Measurements from ENCODE around the gene EIF2D. TPM values are rescaled to one million over a fixed set of nuclear protein-coding genes. Genes with fewer than 3 reads are reported as not detected.

Gene EIF2D
- total RNA-seq, 6 donors from 2014 or later, result 32.6 to 84.9 (median 45.4) TPM

DNA sequence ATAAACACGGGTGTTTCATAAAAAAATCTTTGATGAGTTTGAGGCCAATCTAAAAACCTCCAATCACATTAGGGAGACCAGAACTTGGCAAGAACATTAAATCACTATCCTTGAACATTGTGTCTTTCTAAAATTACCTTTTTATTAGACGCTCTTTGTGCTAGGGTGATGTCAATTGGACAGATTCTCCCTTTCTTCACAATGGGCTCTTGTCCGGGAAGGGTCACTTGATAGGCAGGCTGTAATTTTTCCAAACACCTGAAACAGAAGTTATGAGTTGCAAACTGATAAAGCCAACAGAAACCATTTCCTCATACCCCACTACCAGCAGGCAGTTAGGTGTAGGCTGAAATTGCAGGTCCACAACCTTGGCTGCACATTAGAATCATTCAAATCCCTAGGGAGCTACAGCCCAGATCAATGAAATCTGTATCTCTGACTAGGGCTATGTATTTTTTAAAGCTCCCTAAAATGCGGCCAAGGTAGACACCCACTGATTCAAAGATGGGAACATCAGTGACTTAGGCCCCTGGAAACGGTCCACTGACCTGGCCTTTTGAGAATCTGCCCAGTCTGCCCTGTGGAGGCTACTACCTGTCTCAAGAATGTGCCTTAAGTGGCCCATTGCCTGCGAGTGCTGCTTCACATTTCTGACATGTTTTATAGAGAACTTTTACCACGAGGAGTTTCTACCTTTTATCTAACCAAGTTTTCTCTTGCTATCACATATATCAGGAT lies 16.5 kb downstream of the EIF2D start:
- DNase-seq (no peak), ATAC-seq (ENCODE audit: low FRiP score in 2 of 2) (no peak)
- TF ChIP-seq EP300 (IDR thresholded peaks at IDR 0.05) (no peak), POLR2A (IDR thresholded peaks at IDR 0.05) (no peak), POLR2AphosphoS5 (IDR thresholded peaks at IDR 0.05) (no peak)
- TF ChIP-seq, protein P1, sequence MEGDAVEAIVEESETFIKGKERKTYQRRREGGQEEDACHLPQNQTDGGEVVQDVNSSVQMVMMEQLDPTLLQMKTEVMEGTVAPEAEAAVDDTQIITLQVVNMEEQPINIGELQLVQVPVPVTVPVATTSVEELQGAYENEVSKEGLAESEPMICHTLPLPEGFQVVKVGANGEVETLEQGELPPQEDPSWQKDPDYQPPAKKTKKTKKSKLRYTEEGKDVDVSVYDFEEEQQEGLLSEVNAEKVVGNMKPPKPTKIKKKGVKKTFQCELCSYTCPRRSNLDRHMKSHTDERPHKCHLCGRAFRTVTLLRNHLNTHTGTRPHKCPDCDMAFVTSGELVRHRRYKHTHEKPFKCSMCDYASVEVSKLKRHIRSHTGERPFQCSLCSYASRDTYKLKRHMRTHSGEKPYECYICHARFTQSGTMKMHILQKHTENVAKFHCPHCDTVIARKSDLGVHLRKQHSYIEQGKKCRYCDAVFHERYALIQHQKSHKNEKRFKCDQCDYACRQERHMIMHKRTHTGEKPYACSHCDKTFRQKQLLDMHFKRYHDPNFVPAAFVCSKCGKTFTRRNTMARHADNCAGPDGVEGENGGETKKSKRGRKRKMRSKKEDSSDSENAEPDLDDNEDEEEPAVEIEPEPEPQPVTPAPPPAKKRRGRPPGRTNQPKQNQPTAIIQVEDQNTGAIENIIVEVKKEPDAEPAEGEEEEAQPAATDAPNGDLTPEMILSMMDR (IDR thresholded peaks at IDR 0.05), result no peak
- 82 to 86% methylated on average over 7 of the region's 7 CpGs for WGBS, 2 donors
- Histone ChIP-seq H3K27ac (no peak overlapping the region), H3K4me3 (no peak overlapping the region), H3K9me3 (no peaks in the 10 kb centered on the region), H3K4me1 (no peaks in the 10 kb centered on the region), H3K27me3 (no peaks in the 10 kb centered on the region), H3K36me3 (peaks cover 22 to 98% (median 75%) of the 10 kb centered on the region in 4 donors)

DNA sequence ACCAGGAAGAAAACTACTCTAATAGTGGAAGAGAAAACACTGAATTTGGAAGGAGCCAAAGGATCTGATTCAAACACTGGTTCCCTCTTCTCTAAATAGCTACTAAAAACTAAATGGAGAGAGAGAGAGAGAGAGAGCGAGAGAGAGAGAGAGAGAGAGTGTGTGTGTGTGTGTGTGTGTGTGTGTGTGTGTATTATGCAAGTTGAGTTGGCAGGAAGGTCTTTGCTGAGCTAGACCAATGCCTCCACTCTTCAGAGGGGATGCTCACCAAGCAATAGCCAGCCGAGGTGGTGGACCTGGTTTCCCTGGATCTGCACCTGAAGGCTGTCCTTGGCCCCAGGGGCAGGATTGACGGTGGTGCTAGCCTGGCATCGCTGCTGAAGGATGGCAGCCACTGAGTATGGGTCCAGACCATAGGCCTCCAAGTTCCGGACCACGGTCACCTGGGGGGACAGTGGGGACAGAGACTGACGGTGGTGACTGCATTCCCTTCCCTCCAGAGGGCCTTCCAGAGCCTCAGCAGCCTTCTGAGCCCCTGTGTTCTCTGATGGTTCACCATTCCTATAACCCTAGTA lies 18.8 kb downstream of the EIF2D start:
- Histone ChIP-seq H3K36me3 (peaks cover 21 to 97% (median 55%) of the 10 kb centered on the region in 4 donors), H3K4me1 (peaks cover 0 to 13% (median 8%) of the 10 kb centered on the region in 4 donors), H3K27ac (no peak overlapping the region), H3K9me3 (no peaks in the 10 kb centered on the region), H3K4me3 (no peak overlapping the region), H3K27me3 (no peaks in the 10 kb centered on the region)
- no peak for TF ChIP-seq POLR2A (IDR thresholded peaks at IDR 0.05)
- no peak for TF ChIP-seq EP300 (IDR thresholded peaks at IDR 0.05)
- TF ChIP-seq, protein P1 (IDR thresholded peaks at IDR 0.05), result no peak
- TF ChIP-seq POLR2AphosphoS5 (IDR thresholded peaks at IDR 0.05), result no peak
- peak in 1 of 2 donors; percentile 2 for DNase-seq
- 94 to 96% methylated on average over 5 to 6 of the region's 7 CpGs for WGBS, 2 donors
- no peak for ATAC-seq (ENCODE audit: low FRiP score in 2 of 2)

DNA sequence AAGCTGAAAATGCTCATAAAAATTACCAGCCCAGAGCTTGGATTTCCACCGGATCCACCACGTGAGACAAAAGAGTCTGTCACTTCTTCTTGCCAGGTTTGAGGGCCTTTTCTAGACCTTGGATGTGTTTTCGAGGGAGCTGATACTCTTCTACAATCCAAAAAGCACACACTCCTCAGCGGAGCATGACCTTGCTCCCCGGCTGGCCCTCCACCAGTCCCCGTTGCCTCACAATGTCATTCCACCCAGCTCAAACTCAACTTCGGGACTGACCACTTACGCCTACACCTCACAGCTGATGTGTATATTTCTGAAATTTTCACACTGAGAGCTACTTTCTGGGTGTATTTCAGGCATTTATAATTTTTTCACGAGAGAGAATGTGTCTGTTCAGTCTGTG lies 20.6 kb downstream of the EIF2D start:
- Histone ChIP-seq H3K9me3 (no peaks in the 10 kb centered on the region), H3K27me3 (no peaks in the 10 kb centered on the region), H3K27ac (no peak overlapping the region), H3K36me3 (peaks cover 27 to 97% (median 58%) of the 10 kb centered on the region in 4 donors), H3K4me1 (peaks cover 0 to 13% (median 8%) of the 10 kb centered on the region in 4 donors), H3K4me3 (no peak overlapping the region)
- no peak for TF ChIP-seq POLR2AphosphoS5 (IDR thresholded peaks at IDR 0.05)
- TF ChIP-seq POLR2A (IDR thresholded peaks at IDR 0.05), result no peak
- DNase-seq, result no peak
- no peak for ATAC-seq (ENCODE audit: low FRiP score in 2 of 2)
- 85 to 91% methylated on average over 9 of the region's 9 CpGs for WGBS, 2 donors

GRCh38 chr1:206591226-206591625 lies 21.0 kb downstream of the EIF2D start:
- H3K27ac ChIP-seq, result no peak overlapping the region
- H3K4me1 ChIP-seq, result peaks cover 0 to 13% (median 8%) of the 10 kb centered on the region in 4 donors
- H3K9me3 ChIP-seq, result no peaks in the 10 kb centered on the region
- TF ChIP-seq POLR2AphosphoS5 (IDR thresholded peaks at IDR 0.05) (no peak), EP300 (IDR thresholded peaks at IDR 0.05) (no peak), POLR2A (IDR thresholded peaks at IDR 0.05) (no peak)
- TF ChIP-seq, protein P1 (IDR thresholded peaks at IDR 0.05), result no peak
- WGBS, 2 donors, result 80 to 83% methylated on average over 5 of the region's 5 CpGs
- no peak for DNase-seq
- H3K4me3 ChIP-seq, result no peak overlapping the region
- ATAC-seq (ENCODE audit: low FRiP score in 2 of 2), result no peak
- peaks cover 22 to 97% (median 58%) of the 10 kb centered on the region in 4 donors for H3K36me3 ChIP-seq
- no peaks in the 10 kb centered on the region for H3K27me3 ChIP-seq

DNA sequence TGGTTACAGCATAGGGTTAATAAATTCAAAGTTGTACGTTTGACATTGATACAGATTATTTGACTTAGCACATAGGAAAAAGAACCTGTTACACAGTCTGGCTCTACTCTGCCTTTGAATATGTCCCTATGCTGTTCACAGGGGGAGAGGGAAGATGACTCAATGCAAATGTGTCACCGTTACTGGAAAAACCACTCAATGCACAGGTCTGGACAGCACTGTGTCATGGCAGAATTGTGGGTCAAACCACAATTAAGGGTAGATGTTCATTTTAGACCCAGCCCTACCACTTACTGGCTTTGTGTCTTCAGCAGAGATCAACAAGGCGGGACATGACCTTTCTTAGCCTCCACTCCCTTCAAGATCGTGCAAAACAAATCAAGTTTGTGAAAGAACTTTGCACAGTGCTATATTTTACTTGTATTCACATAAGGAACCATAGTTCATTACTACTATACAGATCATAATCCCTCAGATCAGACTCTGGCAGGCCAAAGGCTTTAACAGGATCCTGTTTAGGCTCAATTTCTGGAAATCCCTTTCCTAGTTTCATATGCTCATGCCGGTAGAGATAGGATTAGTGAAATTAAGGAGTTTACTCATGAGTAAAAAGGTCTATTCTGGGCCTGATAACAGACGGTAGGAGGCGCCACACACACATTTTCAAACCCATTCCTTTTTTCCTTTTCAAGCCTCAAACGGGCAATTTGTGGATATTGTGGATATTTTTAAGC lies 22.1 kb downstream of the EIF2D start:
- Histone ChIP-seq H3K4me1 (peaks cover 3 to 14% (median 8%) of the 10 kb centered on the region in 4 donors), H3K27ac (peak overlapping the region in 2 of 4 donors; percentile 1 to 28), H3K27me3 (no peaks in the 10 kb centered on the region), H3K4me3 (no peak overlapping the region), H3K36me3 (peaks cover 18 to 97% (median 59%) of the 10 kb centered on the region in 4 donors), H3K9me3 (no peaks in the 10 kb centered on the region)
- DNase-seq, result no peak
- TF ChIP-seq, protein P1 (IDR thresholded peaks at IDR 0.05), result peak in 2 of 6 experiments; percentile 12 to 22
- TF ChIP-seq POLR2A (IDR thresholded peaks at IDR 0.05) (no peak), EP300 (IDR thresholded peaks at IDR 0.05) (peak in 1 of 4 donors; percentile 56), POLR2AphosphoS5 (IDR thresholded peaks at IDR 0.05) (peak; percentile 25 to 73)
- whole genome bisulfite sequencing, 2 donors, result 63 to 64% methylated on average over 8 of the region's 8 CpGs
- peak; percentile 29 to 35 for ATAC-seq (ENCODE audit: low FRiP score in 2 of 2)

All from upper lobe of left lung (tissue), 6 donors.